Right ventricle myocardium inferior (tissue), 1 donor: ENCODE data around the gene RXRA. TPM values are rescaled to one million over a fixed set of nuclear protein-coding genes. Genes with fewer than 3 reads are reported as not detected.
"Not testable (repeated sequence)": the region's sequence is repeated elsewhere in the genome, so short reads cannot be mapped to it uniquely, and the experiment has no call there.

Source experiments
- ATAC-seq: fragments of 200-7000 bp; cut with Tn5 transposase; one replicate; pipeline ENCODE4 v1.9.1; 2020; ENCODE audit warnings: mild to moderate bottlenecking, moderate library complexity
- DNase-seq: peaks from one replicate; pipeline ENCODE4 v3.0.0; 2021; ENCODE audit errors: missing footprints
- intact Hi-C: fragments of 100-400 bp; cut with DNase I; formaldehyde crosslinking; loops from one replicate; pipeline ENCODE4 v1.11.0; 2022
- total RNA-seq: library from RNA; stranded (reverse); fragmentation: NEBNext Ultra II Directional; extraction: Animal tissue kit (Norgen Biotek cat#: 25700); gene quantifications from one replicate; pipeline ENCODE4 v1.2.1, GENCODE V29; 2021
- donor health status: DM: no; HTN: yes; CAD: no; lungs with severe emphysema.

The RXRA gene
- total RNA-seq, 1 donor from 2014 or later, result 91.1 TPM

DNA sequence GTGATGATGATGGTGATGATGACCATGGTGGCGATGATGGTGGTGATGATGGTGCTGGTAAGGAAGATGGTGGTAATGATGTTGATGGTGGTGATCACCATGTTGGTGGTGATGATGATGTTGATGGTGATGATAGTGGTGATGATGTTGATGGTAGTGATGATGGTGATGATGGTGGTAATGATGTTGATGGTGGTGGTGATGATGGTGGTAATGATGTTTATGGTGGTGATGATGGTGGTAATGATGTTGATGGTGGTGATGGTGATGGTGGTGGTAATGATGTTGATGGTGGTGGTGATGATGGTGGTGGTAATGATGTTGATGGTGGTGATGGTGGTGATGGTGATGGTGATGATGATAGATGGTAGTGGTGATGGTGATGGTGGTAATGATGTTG lies 20.7 kb upstream of the RXRA start:
- DNase-seq (no peak), ATAC-seq (no peak)
- intact Hi-C loops, result no loop called here

DNA sequence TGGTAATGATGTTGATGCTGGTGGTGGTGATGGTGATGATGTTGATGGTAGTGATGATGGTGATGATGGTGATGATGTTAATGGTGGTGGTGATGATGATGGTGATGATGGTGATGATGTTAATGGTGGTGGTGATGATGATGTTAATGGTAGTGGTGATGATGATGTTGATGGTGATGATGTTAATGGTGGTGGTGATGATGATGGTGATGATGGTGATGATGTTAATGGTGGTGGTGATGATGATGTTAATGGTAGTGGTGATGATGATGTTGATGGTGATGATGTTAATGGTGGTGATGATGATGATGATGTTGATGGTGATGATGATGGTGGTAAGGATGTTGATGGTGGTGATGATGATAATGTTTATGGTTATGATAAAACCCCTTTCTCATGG lies 20.2 kb upstream of the RXRA start:
- ATAC-seq, intact Hi-C loops, DNase-seq: not testable (repeated sequence)

DNA sequence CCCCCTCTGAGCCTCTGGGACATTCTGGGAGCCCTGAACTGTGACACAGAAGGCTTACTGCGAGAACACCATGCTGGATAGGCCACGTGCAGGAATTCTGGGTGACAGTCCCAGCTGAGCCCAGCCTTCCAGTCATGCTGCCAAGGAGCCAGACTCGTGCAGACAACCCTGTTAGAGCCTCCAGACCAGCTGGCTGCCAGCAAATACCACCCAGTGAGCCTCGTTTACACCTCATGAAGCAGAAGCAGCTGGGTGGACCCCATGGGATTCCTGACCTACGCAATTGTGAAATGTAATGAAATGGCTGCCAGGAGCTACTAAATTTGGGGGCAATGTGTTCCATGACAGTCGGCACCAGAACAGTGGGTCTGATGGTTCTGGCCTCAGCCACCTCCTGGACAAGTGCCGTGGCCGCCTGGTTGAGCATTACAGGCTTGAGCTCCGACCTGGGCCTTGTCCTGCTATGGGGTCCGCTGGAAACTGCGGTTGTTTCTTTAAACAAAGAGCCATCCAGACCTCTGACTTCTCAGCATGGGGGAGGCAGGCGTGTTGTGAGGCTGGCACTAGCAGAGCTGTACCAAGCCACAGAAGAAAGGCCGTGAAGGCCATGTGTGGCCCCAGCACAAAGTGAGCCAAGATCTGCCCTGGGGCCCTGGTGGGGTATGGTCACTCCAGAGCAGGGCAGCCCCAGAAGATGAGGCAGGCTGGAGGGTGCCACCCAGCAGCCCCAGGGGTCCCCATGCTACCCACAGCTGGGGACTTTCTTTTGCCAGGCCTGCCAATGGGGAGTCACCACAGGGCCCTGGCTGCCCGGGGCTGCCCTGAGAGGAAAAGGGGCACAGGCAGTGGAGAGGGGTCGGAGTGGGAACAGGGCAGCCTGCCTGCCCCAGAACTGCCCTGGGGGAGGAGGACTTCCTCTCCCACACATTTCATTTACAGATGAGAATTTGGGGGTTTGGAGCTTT lies 19.3 kb upstream of the RXRA start:
- intact Hi-C loops, result no loop called here
- ATAC-seq, result peak; percentile 37
- DNase-seq, result peak; percentile 46

DNA sequence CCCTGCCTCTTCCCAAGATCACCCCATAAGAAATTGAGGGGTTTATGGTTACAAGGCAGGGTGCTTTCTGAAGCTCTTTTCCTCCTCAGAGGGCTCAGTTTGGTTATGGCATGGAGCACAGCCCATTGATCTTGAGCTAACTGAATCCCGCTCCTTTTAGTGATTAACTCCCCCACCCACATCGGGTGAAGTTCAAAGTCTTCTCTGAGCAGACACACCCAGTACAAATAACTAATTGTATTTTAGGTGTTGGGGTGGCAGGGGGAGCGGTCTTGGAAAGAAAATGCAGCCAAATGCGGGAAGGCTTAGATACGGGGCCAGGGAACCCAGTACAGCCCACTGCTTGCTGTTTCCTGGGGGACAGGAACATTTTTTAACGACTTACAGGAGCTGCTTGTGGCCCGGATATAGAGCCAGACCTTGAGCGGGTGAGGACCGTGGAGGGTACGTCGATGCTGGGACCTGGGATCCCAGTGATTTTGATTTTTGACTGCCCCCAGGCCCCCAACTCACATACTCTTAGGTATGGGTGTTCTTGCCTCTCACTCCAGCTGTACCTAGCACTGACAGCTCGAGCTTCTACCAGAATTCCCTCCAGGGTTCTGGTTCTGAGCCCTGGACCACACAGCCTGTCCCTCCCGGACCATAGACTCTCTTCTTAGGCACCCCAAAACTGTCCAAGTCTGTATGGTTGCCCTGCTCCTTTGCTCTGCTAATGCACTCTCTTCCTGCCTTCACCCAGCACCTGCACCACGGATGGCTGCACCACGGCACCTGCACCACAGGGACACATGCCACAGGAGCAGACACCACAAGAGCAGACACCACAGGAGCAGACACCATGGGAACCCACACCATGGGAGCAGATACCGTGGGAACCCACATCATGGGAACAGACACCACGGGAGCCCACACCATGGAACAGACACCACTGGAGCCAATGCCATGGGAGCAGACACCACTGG lies 18.3 kb upstream of the RXRA start:
- peak; percentile 34 for DNase-seq
- no peak for ATAC-seq
- intact Hi-C loops, result no loop called here

DNA sequence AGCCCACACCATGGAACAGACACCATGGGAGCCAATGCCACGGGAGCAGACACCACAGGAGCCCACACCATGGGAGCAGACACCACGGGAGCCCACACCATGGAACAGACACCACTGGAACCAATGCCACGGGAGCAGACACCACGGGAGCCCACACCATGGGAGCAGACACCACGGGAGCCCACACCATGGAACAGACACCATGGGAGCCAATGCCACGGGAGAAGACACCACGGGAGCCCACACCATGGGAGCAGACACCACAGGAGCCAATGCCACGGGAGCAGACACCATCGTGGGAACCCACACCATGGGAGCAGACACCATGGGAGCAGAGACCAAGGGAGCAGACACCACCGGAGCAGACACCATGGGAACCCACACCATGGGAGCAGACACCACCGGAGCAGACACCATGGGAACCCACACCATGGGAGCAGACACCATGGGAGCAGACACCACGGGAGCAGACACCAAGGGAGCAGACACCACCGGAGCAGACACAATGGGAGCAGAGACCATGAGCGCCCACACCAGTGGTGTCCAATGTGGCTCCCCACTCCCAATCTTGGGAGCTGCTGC lies 17.5 kb upstream of the RXRA start:
- peak; percentile 23 for DNase-seq
- intact Hi-C loops, ATAC-seq: not testable (repeated sequence)

- DNase-seq, result peak; percentile 13
Observed at GRCh38 chr9:134313470-134313869, 12.8 kb upstream of the RXRA start.

DNA sequence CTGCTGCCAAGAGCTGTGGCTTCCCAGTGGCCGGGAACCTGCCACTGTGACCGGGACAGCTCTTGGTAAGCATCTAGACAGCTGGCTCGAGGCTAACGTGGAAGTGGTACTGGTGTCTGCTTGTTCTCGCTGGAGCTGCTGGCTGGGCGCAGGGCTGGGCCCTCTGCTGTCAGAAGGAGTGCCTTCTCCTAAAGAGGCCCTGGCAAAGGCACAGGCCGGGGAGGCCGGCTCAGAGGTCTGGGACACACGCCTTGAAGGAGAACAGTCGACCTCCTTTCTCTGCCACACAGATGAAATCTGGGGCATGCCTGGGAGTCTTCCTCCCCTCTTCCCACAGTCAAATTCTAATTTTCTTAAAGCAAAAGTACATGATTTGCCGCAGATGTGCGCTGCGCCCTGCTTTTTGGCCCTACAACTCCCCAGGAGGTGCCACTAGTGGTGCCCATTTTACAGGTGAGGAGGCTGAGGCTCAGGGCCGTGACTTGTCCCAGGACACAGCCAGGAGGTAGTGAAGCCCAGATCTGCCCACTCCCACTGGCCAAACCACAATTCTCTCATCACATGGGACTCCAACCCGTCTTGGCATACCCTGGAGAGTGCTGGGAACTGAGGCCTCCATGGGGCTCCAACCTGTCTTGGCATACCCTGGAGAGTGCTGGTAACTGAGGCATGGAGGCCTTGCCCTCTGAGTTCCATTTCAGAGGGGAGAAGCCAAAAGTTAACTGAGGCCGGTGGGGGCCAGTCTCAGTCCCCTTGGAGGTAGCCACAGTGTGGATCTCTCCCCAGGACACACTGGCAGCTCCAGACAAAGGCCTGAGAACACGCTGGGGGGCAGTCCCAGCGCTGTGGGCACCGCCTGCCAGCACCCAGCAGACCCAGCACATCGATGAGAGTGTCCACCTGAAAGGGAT lies 12.0 kb upstream of the RXRA start:
- intact Hi-C loops, result no loop called here
- ATAC-seq (peak; percentile 57), DNase-seq (peak; percentile 65)

More at GRCh38 chr9:134313470-134313869, 12.8 kb upstream of the RXRA start:
- no peak for ATAC-seq
- intact Hi-C loops, result no loop called here

DNA sequence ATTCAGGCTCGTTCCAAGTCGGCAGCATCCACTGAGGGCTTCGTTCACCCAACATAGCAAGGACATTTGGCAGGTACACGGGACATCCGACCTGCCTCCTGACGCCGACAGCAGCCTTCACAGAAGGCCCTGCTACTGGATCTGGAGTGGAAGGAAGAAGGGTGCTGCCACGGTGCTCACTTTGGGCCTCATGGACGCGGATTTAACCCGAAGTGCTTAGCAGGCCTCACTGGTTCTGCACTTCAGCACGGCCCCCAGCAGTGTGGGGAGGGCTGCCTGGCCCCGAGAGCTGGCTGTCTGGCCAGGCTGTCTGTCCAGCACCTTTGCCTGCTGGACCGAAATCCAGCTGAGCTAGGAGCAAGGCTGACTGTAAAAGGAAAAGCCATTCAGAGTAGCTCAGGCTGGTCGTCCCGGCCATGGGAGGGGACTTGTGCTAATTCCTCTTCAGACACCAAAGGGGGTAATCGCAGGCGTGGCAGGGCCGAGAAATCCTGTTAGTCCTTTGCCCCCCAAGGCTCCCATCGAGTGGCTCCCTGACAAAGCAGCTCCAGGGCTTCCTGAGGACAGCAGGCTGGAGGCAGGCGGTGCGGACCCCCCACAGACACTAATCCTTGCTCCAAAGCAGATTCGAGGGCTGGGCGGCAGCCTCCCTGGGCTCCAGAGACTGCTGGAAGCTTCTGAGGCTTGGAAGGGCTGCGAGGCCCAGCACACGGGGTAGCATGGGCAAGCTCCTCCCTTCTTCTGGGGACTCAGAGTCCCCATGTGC lies 11.1 kb upstream of the RXRA start:
- DNase-seq (peak; percentile 62), ATAC-seq (no peak)
- intact Hi-C loops, result no loop called here

GRCh38 chr9:134315716-134316448 lies 10.4 kb upstream of the RXRA start:
- intact Hi-C loops, result no loop called here
- ATAC-seq (no peak), DNase-seq (peak; percentile 59)

- ATAC-seq (peak; percentile 59), DNase-seq (peak; percentile 69)
- intact Hi-C loops, result no loop called here
Observed at GRCh38 chr9:134316449-134317160, 9.7 kb upstream of the RXRA start.

DNA sequence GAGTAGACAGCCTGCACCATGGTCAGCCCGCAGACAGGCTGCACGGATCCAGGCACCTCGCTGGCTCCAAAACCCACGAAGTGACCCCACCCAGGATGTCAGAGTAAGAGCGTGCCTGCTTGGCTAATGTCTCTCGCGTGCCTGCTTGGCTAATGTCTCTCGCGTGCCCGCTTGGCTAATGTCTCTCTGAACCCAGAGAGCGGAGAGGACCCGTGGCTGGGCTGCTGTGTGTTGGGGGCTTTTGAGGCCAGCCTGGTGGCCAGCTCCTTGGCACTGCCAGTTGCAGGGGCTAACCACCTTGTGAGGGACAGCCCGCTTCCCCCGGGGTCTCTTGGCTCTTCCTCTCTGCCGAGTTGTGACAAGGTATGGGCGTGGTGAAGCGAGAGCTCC lies 8.9 kb upstream of the RXRA start:
- DNase-seq, result peak; percentile 58
- intact Hi-C loops, result no loop called here
- no peak for ATAC-seq

GRCh38 chr9:134317790-134318414 lies 8.4 kb upstream of the RXRA start:
- no peak for DNase-seq
- intact Hi-C loops, result no loop called here
- ATAC-seq, result no peak

- ATAC-seq (no peak), DNase-seq (peak; percentile 26)
- intact Hi-C loops, result no loop called here
Observed at GRCh38 chr9:134318481-134318891, 7.8 kb upstream of the RXRA start.

- ATAC-seq, result no peak
- intact Hi-C loops, result no loop called here
- peak; percentile 31 for DNase-seq
Observed at GRCh38 chr9:134318941-134319305, 7.3 kb upstream of the RXRA start.

- intact Hi-C loops, result loop anchor here (5.0 to 10.0 kb wide), 2 partner anchors 37 to 55 kb away; no protein-coding TSS in a partner anchor
- ATAC-seq (no peak), DNase-seq (peak; percentile 40)
Observed at GRCh38 chr9:134319306-134320125, 6.7 kb upstream of the RXRA start.
